Stimulated activated naive CD8-positive, alpha-beta T cell treated with anti-CD3 and anti-CD28 coated beads, Interleukin-15, amount 100 ng/mL, for 72 hours (primary cell): ENCODE data around the gene CCDC97.
"Not testable (repeated sequence)": the region's sequence is repeated elsewhere in the genome, so short reads cannot be mapped to it uniquely, and the experiment has no call there.

Experiments used
- ATAC-seq: fragments of 150-1000 bp; cut with Tn5 transposase; 2 replicates; pipeline ENCODE4 v1.10.0; 2021; ENCODE audit warnings: mild to moderate bottlenecking, moderate library complexity
- DNase-seq, 2 donors: peaks; one replicate each; pipeline ENCODE4 v3.0.0; 2021 to 2022
- H3K27ac Mint-ChIP-seq, 2 donors: one replicate each; pipeline ENCODE4 v1.8.0; 2022; ENCODE audit warnings: mild to moderate bottlenecking in 2 of 2, mixed read lengths in 2 of 2, moderate library complexity in 2 of 2
- H3K27me3 Mint-ChIP-seq: one replicate; pipeline ENCODE4 v1.8.0; 2022; ENCODE audit warnings: mixed read lengths
- H3K4me1 Mint-ChIP-seq: one replicate; pipeline ENCODE4 v1.8.0; 2022; ENCODE audit warnings: mild to moderate bottlenecking, mixed read lengths
- H3K4me3 Mint-ChIP-seq, 2 donors: one replicate each; pipeline ENCODE4 v1.8.0; 2022; ENCODE audit warnings: mild to moderate bottlenecking in 2 of 2, mixed read lengths in 2 of 2, moderate library complexity in 1 of 2
- H3K9me3 Mint-ChIP-seq, 2 donors: one replicate each; pipeline ENCODE4 v1.8.0; 2022; ENCODE audit warnings: mixed read lengths in 2 of 2

Gene CCDC97

GRCh38 chr19:41289814-41290213 lies 20.2 kb upstream of the CCDC97 start:
- not testable (repeated sequence) for H3K9me3 Mint-ChIP-seq, H3K27ac Mint-ChIP-seq, ATAC-seq, DNase-seq, H3K27me3 Mint-ChIP-seq, H3K4me3 Mint-ChIP-seq
- peaks cover 15% of the 10 kb centered on the region for H3K4me1 Mint-ChIP-seq

- no peak for ATAC-seq
- no peaks in the 10 kb centered on the region for H3K9me3 Mint-ChIP-seq
- H3K4me1 Mint-ChIP-seq, result peaks cover 61% of the 10 kb centered on the region
- no peak overlapping the region for H3K4me3 Mint-ChIP-seq
- H3K27ac Mint-ChIP-seq, result peak overlapping the region in 1 of 2 donors; percentile 64
- no peaks in the 10 kb centered on the region for H3K27me3 Mint-ChIP-seq
- DNase-seq, result no peak
Measured at GRCh38 chr19:41294393-41294792, 15.6 kb upstream of the CCDC97 start.

GRCh38 chr19:41295499-41295898 lies 14.5 kb upstream of the CCDC97 start:
- H3K27ac Mint-ChIP-seq, result no peak overlapping the region
- no peaks in the 10 kb centered on the region for H3K27me3 Mint-ChIP-seq
- ATAC-seq, result no peak
- H3K4me3 Mint-ChIP-seq, result no peak overlapping the region
- peaks cover 72% of the 10 kb centered on the region for H3K4me1 Mint-ChIP-seq
- no peak for DNase-seq
- H3K9me3 Mint-ChIP-seq, result no peaks in the 10 kb centered on the region

- ATAC-seq, result peak; percentile 42
- no peak for DNase-seq
Measured at GRCh38 chr19:41296433-41296871, 13.5 kb upstream of the CCDC97 start.

GRCh38 chr19:41297628-41298347 lies 12.2 kb upstream of the CCDC97 start:
- peak; percentile 41 for ATAC-seq
- peak overlapping the region in 1 of 2 donors; percentile 57 for H3K4me3 Mint-ChIP-seq
- DNase-seq, result no peak
- H3K27me3 Mint-ChIP-seq, result no peaks in the 10 kb centered on the region
- peaks cover 95% of the 10 kb centered on the region for H3K4me1 Mint-ChIP-seq
- no peaks in the 10 kb centered on the region for H3K9me3 Mint-ChIP-seq
- H3K27ac Mint-ChIP-seq, result peak overlapping the region in 1 of 2 donors; percentile 73

More at GRCh38 chr19:41296433-41296871, 13.5 kb upstream of the CCDC97 start:
- H3K27me3 Mint-ChIP-seq, result no peaks in the 10 kb centered on the region
- H3K9me3 Mint-ChIP-seq, result no peaks in the 10 kb centered on the region
- no peak overlapping the region for H3K4me3 Mint-ChIP-seq
- peak overlapping the region; percentile 53 to 86 for H3K27ac Mint-ChIP-seq
- peaks cover 82% of the 10 kb centered on the region for H3K4me1 Mint-ChIP-seq

- Mint-ChIP-seq H3K27me3 (no peaks in the 10 kb centered on the region), H3K4me1 (peaks cover 100% of the 10 kb centered on the region), H3K27ac (peak overlapping the region in 1 of 2 donors; percentile 73), H3K4me3 (no peak overlapping the region), H3K9me3 (no peaks in the 10 kb centered on the region)
- no peak for DNase-seq
- no peak for ATAC-seq
Measured at GRCh38 chr19:41298348-41298964, 11.5 kb upstream of the CCDC97 start.

- Mint-ChIP-seq H3K27ac (peak overlapping the region in 1 of 2 donors; percentile 35), H3K4me1 (peaks cover 100% of the 10 kb centered on the region), H3K9me3 (no peaks in the 10 kb centered on the region), H3K4me3 (no peak overlapping the region), H3K27me3 (no peaks in the 10 kb centered on the region)
- no peak for DNase-seq
- no peak for ATAC-seq
Measured at GRCh38 chr19:41299046-41299754, 10.8 kb upstream of the CCDC97 start.

- Mint-ChIP-seq H3K9me3 (no peaks in the 10 kb centered on the region), H3K27ac (peak overlapping the region in 1 of 2 donors; percentile 35), H3K4me1 (peaks cover 100% of the 10 kb centered on the region), H3K27me3 (no peaks in the 10 kb centered on the region), H3K4me3 (no peak overlapping the region)
- ATAC-seq (no peak), DNase-seq (no peak)
Measured at GRCh38 chr19:41299755-41300089, 10.2 kb upstream of the CCDC97 start.

- Mint-ChIP-seq H3K4me3 (no peak overlapping the region), H3K27me3 (no peaks in the 10 kb centered on the region), H3K9me3 (no peaks in the 10 kb centered on the region), H3K27ac (no peak overlapping the region), H3K4me1 (peaks cover 100% of the 10 kb centered on the region)
- no peak for DNase-seq
- no peak for ATAC-seq
Measured at GRCh38 chr19:41300555-41300954, 9.4 kb upstream of the CCDC97 start.

GRCh38 chr19:41302624-41303351 lies 7.2 kb upstream of the CCDC97 start:
- Mint-ChIP-seq H3K4me3 (peak overlapping the region; percentile 62 to 75), H3K9me3 (no peaks in the 10 kb centered on the region), H3K27me3 (no peaks in the 10 kb centered on the region), H3K4me1 (peaks cover 100% of the 10 kb centered on the region), H3K27ac (peak overlapping the region; percentile 66 to 94)
- ATAC-seq (peak; percentile 94), DNase-seq (peak; percentile 75 to 94)

- Mint-ChIP-seq H3K4me3 (peak overlapping the region in 1 of 2 donors; percentile 58), H3K9me3 (no peaks in the 10 kb centered on the region), H3K27me3 (no peaks in the 10 kb centered on the region), H3K4me1 (peaks cover 100% of the 10 kb centered on the region), H3K27ac (peak overlapping the region; percentile 49 to 65)
- DNase-seq (peak in 1 of 2 donors; percentile 25), ATAC-seq (no peak)
Measured at GRCh38 chr19:41303954-41304353, 6.0 kb upstream of the CCDC97 start.

- DNase-seq, result no peak
- Mint-ChIP-seq H3K4me1 (peaks cover 95% of the 10 kb centered on the region), H3K9me3 (no peaks in the 10 kb centered on the region), H3K27ac (peak overlapping the region in 1 of 2 donors; percentile 68), H3K27me3 (no peaks in the 10 kb centered on the region), H3K4me3 (no peak overlapping the region)
- ATAC-seq, result no peak
Measured at GRCh38 chr19:41304706-41305483, 5.1 kb upstream of the CCDC97 start.

- Mint-ChIP-seq H3K9me3 (no peaks in the 10 kb centered on the region), H3K27ac (peak overlapping the region; percentile 76 to 93), H3K4me1 (peaks cover 84% of the 10 kb centered on the region), H3K27me3 (no peaks in the 10 kb centered on the region), H3K4me3 (peak overlapping the region; percentile 88 to 99)
- no peak for ATAC-seq
- no peak for DNase-seq
Measured at GRCh38 chr19:41305927-41306793, 3.8 kb upstream of the CCDC97 start.
